RKO (cell line): ENCODE data around the gene MPP4.

ENCODE experiments used
- DNase-seq: peaks from one replicate; pipeline ENCODE4 v3.0.0-alpha.2; 2016; ENCODE audit warnings: low spot score

Gene MPP4

GRCh38 chr2:201698588-201699226, at the start of gene MPP4:
MPP4 (minus strand) TSS chr2:201698644; CDS start chr2:201693954, 4,690 bp downstream.
- no peak for DNase-seq

GRCh38 chr2:201746551-201746950, 48.1 kb upstream of the MPP4 start:
- DNase-seq, result no peak

DNA sequence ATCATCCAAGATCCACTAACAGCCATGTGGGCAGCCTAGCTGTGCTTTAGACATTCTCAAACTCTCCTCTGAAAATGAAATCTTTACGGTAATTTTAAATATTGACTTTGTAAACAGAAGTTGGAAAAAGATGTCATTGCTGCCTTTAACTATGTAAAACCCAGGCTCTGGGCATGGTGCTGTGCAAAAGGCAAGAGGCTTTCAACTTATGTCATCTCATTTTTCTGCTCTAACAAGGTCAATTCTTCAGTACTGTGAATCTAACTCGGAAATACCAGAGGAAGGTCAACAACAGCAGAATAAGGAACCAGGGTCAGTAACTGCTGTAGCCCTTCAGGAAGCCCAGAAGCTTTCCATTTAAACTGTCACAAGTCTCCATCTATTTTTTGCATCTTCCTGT, 37.0 kb upstream of the MPP4 start:
- no peak for DNase-seq

- DNase-seq, result no peak
Observed at GRCh38 chr2:201734111-201734510, 35.7 kb upstream of the MPP4 start.

DNA sequence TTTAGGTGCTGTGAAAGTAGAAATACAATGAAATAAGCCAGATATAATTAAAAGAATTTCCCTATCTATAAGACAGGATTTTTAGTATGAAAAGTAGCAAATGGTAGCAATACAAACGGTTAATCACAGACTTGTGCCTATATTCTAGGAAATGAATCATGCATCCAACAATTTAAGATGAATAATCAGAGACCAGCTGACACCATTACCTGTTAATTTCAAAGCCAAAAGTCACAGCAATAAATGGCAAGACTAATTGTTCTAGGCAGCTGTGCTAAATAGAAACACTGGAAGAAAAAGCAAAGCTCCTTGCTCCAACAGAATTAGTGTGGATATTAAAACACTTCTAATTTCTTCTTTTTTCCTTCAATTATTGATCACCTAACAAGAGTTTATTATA, 35.1 kb upstream of the MPP4 start:
- peak; percentile 72 for DNase-seq

- no peak for DNase-seq
Observed at GRCh38 chr2:201730651-201731285, 32.3 kb upstream of the MPP4 start.

DNA sequence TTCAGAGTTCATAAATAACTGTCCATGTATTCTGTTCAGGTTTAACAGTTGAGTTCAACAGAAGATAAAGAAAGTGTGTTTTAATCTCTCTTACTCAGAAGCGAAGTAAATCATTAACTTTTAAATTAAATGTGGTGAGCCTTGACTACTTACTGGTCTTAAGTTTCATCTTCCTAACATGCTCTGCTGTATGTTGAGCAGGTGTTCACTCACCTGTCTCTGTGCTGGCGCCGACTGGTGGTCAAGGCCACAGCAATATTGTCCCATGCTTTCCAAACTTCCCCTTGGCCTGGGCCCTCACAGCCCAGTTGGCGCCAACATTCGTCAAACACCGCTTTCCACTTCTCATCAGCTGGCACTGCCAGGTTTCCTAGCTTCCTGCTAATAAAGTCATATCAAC, 17.0 kb upstream of the MPP4 start:
- no peak for DNase-seq

GRCh38 chr2:201712726-201713125, 14.3 kb upstream of the MPP4 start:
- no peak for DNase-seq

GRCh38 chr2:201709747-201710146, 11.3 kb upstream of the MPP4 start:
- no peak for DNase-seq

GRCh38 chr2:201709049-201709448, 10.6 kb upstream of the MPP4 start:
- DNase-seq, result no peak

GRCh38 chr2:201707753-201708152, 9.3 kb upstream of the MPP4 start:
- DNase-seq, result peak; percentile 31

DNA sequence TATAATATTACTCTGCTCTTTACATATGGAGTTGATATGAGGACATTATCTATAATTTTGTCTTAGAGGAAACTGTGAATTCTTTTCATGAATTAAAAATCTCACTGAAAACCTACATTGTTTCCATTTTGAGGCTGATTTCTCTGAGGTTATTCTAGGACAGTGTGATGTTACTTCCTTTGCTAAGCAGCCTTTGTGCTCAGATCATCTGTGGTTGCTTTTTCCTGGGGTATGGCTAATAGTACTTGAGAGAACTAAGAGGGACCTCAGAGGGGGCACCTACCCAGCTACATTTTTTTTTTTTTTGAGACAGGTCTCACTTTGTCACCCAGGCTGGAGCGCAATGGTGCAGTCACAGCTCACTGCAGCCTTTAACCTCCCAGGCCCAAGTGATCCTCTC, 8.7 kb upstream of the MPP4 start:
- no peak for DNase-seq

DNA sequence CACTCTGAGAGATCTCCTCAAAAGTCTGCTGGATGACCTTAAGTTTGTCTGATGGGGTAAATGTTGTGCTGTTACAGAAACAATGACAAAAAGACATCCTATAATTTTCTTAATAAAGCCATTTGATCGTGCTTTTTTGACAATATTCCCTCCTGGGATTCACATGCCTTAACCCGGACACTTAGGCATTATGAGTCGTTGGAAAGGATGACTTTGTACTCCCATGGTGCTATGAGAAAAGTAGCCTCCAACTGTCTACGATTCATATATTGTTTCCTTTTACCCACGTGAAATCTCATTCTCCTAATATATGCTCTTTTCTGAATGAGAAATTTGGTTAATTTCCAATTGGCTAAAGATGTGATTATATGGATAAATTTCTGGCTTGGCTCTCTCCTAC, 6.1 kb upstream of the MPP4 start:
- DNase-seq, result peak; percentile 13

- no peak for DNase-seq
Observed at GRCh38 chr2:201701646-201702045, 3.2 kb upstream of the MPP4 start.

- no peak for DNase-seq
Observed at GRCh38 chr2:201699416-201699815, 972 bp upstream of the MPP4 start.

GRCh38 chr2:201697899-201698298, 545 bp downstream of the MPP4 start:
- peak; percentile 62 for DNase-seq

- peak; percentile 81 for DNase-seq
Observed at GRCh38 chr2:201696151-201696659, 2.2 kb downstream of the MPP4 start.

DNA sequence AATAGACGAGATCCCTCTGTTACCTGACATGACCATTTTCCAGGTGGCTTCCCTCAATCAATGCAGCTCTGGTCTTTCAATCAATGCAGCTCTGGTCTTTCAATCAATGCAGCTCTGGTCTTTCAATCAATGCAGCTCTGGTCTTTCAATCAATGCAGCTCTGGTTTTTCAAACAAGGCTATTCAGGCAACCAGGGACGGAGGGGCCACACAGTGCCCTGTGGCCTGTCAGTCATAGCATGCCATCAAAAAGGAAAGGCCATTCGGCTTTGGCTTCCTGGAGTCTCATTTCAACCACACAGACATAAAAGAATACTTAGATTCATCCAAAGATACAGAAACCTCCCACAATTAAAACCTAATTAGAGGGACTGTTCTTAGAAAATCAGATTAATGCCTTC, 13.3 kb downstream of the MPP4 start:
- no peak for DNase-seq

DNA sequence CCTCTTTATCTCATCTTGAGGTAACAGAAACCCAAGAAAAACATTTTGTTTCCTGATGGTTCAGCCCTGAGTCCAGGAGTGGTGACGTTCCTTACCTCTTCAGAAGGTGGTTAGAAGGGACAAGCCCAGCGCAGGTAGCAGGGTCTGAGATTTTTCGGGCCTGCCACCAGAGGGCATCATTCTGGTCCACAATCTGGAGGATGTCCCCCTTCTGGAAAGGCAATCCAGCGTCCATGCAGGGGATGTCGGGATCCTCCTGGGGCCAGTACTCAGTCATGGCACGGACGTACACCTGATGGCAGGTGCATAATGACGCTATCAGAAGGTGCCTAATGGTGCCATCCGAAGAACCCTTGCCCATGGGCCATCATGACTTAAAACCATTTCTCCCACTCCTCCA, 17.7 kb downstream of the MPP4 start:
- no peak for DNase-seq

DNA sequence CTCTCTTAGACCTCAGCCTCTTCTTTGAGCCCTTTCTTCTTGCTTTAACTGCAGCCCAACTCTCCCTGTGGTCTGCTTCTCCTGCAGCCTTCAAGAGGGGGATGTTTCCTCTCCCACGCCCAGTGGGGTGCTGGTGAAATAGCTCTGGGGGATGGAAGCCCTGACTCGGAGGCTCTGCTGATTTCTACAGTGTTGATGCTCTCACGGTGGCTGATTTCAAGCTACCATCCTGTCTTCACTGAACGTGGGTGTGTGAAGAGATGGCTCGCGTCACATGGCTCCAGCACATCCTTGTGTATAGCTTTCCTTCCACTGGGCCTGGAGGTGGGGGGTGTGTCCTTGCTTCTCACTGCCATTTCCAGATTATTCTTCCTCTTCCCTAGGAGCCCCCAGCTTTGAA, 20.0 kb downstream of the MPP4 start:
- no peak for DNase-seq

DNA sequence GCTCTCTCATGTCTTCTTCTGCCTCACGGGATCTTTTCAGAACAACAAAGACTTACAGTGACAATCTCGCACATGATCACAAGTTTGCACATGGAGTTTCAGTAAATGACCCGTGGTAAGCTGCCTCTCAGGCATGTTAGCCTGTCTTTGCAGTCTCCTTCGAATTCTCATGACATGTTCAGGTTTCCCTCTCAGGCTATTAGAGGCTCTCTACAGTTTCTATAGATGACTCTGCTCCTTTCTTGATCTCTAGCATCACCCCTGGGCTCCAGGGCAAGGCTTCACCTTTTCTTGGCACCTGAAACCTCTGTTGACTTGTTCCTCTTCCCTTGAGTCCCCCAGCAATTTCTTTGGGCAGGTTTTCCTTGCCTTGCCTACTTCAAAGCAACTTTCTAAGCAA, 23.0 kb downstream of the MPP4 start:
- no peak for DNase-seq

- no peak for DNase-seq
Observed at GRCh38 chr2:201674794-201675193, 23.6 kb downstream of the MPP4 start.

- DNase-seq, result no peak
Observed at GRCh38 chr2:201674298-201674697, 24.1 kb downstream of the MPP4 start.

- DNase-seq, result no peak
Observed at GRCh38 chr2:201673546-201673945, 24.9 kb downstream of the MPP4 start.
